ENCODE measurements around the gene TERT. TPM values are rescaled to one million over a fixed set of nuclear protein-coding genes. Genes with fewer than 3 reads are reported as not detected.

Gene TERT
- total and polyA plus RNA-seq, 8 donors = 0.19 to 4.0 (median 0.38) TPM; not detected in 4

DNA sequence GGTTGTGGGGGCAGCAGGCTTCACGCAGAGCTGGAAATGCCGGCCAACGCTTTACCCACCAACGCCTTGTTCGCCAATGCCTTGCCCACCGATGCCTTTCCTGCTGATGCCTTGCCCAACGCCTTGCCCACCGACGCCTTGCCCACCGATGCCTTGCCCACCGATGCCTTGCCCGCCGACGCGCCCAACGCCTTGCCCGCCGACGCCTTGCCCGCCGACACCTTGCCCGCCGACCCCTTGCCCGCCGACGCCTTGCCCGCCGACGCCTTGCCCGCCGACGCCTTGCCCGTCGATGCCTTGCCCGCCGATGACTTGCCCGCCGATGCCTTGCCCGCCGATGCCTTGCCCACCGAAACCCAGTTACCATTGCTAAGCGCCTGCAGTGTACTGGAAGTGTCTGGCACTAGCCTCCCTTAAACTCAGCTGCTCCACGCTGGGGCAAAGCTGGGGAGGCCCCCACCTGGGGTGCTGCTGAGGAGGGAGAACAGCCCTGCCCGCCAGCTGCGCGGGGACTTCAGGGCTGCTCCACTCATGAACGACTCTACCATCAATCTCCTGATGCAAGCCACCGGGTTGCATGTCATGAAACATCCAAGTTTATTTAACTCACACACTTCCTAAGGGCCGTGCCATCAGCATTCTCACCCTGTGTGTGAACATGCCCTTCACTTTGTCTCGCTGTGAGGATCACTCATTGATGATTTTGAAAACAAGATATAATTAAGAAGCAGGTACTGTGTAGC lies 67.9 kb downstream of the TERT start:
- no peaks in the 10 kb centered on the region for H3K4me1 ChIP-seq
- H3K27ac ChIP-seq = no peak overlapping the region
- 83 to 87% (median 85%) methylated on average over 32 to 50 of the region's 50 CpGs for WGBS, 5 donors
- intact Hi-C loops (cut with DNase I; ENCODE audit: low total_unique reads) = no loop called here
- TF ChIP-seq, protein P1, sequence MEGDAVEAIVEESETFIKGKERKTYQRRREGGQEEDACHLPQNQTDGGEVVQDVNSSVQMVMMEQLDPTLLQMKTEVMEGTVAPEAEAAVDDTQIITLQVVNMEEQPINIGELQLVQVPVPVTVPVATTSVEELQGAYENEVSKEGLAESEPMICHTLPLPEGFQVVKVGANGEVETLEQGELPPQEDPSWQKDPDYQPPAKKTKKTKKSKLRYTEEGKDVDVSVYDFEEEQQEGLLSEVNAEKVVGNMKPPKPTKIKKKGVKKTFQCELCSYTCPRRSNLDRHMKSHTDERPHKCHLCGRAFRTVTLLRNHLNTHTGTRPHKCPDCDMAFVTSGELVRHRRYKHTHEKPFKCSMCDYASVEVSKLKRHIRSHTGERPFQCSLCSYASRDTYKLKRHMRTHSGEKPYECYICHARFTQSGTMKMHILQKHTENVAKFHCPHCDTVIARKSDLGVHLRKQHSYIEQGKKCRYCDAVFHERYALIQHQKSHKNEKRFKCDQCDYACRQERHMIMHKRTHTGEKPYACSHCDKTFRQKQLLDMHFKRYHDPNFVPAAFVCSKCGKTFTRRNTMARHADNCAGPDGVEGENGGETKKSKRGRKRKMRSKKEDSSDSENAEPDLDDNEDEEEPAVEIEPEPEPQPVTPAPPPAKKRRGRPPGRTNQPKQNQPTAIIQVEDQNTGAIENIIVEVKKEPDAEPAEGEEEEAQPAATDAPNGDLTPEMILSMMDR (IDR thresholded peaks at IDR 0.05) = no peak
- H3K27me3 ChIP-seq = peaks cover 0 to 64% (median 0%) of the 10 kb centered on the region in 3 donors
- no peaks in the 10 kb centered on the region for H3K9me3 ChIP-seq
- no peak for DNase-seq
- H3K4me3 ChIP-seq = no peak overlapping the region
- H3K36me3 ChIP-seq = no peaks in the 10 kb centered on the region

DNA sequence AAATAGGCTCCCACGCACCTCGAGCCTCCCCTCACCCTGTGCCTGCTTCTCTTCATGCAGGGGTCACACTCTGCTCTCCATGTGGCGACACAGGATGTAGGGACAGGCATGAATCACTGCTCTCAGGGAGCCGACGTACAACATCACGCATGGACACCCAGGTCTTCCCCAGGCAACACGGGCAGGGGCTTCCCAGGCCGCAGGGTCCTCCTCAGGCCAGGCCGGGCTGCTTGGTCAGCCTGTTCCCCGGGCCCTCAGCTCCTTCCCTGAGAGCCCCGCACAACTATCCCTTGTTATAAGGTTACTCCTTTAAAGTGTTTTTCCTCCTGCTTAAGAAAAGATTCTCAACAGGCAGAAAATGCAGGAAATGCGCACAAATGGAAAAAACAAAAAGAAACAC lies 68.6 kb downstream of the TERT start:
- 79 to 87% (median 83%) methylated on average over 11 to 12 of the region's 12 CpGs for WGBS, 5 donors
- Histone ChIP-seq H3K27me3 (peaks cover 0 to 56% (median 0%) of the 10 kb centered on the region in 3 donors), H3K4me1 (no peaks in the 10 kb centered on the region), H3K9me3 (no peaks in the 10 kb centered on the region), H3K36me3 (no peaks in the 10 kb centered on the region), H3K27ac (no peak overlapping the region), H3K4me3 (no peak overlapping the region)
- TF ChIP-seq POLR2AphosphoS5 (IDR thresholded peaks at IDR 0.05) = no peak
- TF ChIP-seq, protein P1 (IDR thresholded peaks at IDR 0.05) = no peak
- intact Hi-C loops (cut with DNase I; ENCODE audit: low total_unique reads) = no loop called here
- DNase-seq = no peak

DNA sequence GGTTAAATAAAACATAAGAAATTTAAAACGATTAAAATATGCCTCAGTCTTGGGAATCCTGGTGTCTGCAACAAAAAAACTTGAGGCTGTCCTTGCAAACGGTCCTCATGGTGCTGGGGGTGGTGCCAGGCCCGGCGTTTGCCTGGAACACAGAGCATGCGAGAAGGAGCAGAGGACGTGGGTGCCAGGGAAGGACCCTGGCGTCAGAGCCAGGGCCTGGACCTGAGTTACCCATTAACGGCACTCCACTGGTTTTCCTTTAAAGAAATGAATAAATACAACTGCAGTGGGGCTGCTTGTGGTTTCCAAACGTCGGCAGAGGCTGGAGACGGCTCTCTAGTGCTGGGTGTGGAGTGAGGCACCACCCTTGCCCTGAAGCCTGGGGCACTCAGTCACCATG lies 69.8 kb downstream of the TERT start, which contains the start of gene SLC6A18:
Gene SLC6A18 (plus strand): TSS at position 301 of the 400 bp plus-strand sequence. CDS start 97 bp downstream, at position 398.
- intact Hi-C loops (cut with DNase I; ENCODE audit: low total_unique reads) = no loop called here
- peaks cover 0 to 45% (median 0%) of the 10 kb centered on the region in 3 donors for H3K27me3 ChIP-seq
- TF ChIP-seq POLR2AphosphoS5 (IDR thresholded peaks at IDR 0.05) = no peak
- TF ChIP-seq, protein P1 (IDR thresholded peaks at IDR 0.05) = no peak
- no peak for TF ChIP-seq POLR2A (IDR thresholded peaks at IDR 0.05)
- no peak for TF ChIP-seq EP300 (IDR thresholded peaks at IDR 0.05)
- DNase-seq = no peak
- no peak within 1 kb of the TSS for H3K4me3 ChIP-seq
- no peaks in the 10 kb centered on the region for H3K9me3 ChIP-seq
- no peaks in the 10 kb centered on the region for H3K36me3 ChIP-seq
- no peaks in the 10 kb centered on the region for H3K4me1 ChIP-seq
- 72 to 78% (median 75%) methylated on average over 11 of the region's 11 CpGs for WGBS, 5 donors
- no peak within 1 kb of the TSS for H3K27ac ChIP-seq

DNA sequence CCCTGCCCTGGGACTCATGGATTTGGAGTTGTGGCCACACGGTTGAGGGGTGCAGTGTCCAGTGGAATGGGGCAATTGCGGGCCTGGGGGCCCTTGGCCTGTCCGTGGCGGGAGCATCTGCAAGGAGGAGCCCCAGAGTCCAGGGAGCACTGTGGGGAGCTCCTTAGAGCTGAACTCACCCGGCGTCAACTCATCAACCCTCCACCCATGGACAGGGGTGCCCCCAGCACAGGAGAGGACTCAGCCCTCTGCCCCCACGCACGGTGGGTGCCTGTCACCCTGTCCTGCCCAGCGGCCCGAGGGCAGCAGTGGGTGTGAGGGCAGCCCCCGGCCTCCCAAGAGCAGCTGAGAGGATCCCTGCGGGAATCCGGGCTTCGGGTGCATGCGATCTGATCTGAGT lies 70.2 kb downstream of the TERT start:
- no peak for DNase-seq
- H3K4me1 ChIP-seq = no peaks in the 10 kb centered on the region
- peaks cover 0 to 45% (median 0%) of the 10 kb centered on the region in 3 donors for H3K27me3 ChIP-seq
- TF ChIP-seq EP300 (IDR thresholded peaks at IDR 0.05) = no peak
- TF ChIP-seq, protein P1 (IDR thresholded peaks at IDR 0.05) = no peak
- no peak for TF ChIP-seq POLR2AphosphoS5 (IDR thresholded peaks at IDR 0.05)
- no peak for TF ChIP-seq POLR2A (IDR thresholded peaks at IDR 0.05)
- 85 to 89% (median 87%) methylated on average over 4 to 15 of the region's 15 CpGs for WGBS, 5 donors
- intact Hi-C loops (cut with DNase I; ENCODE audit: low total_unique reads) = no loop called here
- H3K9me3 ChIP-seq = no peaks in the 10 kb centered on the region
- H3K4me3 ChIP-seq = no peak overlapping the region
- no peak overlapping the region for H3K27ac ChIP-seq
- no peaks in the 10 kb centered on the region for H3K36me3 ChIP-seq

Data from stomach (tissue), 9 donors.